Panc1 (cell line): ENCODE results near the gene GRIK3. TPM values are rescaled to one million over a fixed set of nuclear protein-coding genes. Genes with fewer than 3 reads are reported as not detected.

ENCODE experiments used
- ATAC-seq: fragments of 200-7000 bp; cut with Tn5 transposase; 2 replicates; pipeline ENCODE4 v1.9.1; 2020; ENCODE audit warnings: mild to moderate bottlenecking, moderate library complexity
- BruUV-seq: library from RNA; stranded (reverse); fragments of 400-500 nt; replicated peaks from 2 replicates; lab custom pipeline; 2021; lab: Mats Ljungman, UMichigan
- CTCF ChIA-PET: fragments of 300-600 bp; sonication (Branson Sonifier 250); formaldehyde crosslinking; loops from one replicate; lab custom pipeline; 2022; ENCODE audit warnings: antibody characterized with exemption; lab: Charles Lee
- POLR2A ChIA-PET: fragments of 300-600 bp; sonication (Branson Sonifier 250); formaldehyde crosslinking; loops from one replicate; lab custom pipeline; 2022; ENCODE audit warnings: antibody characterized with exemption; lab: Charles Lee
- DNase-seq: peaks from one replicate; pipeline ENCODE4 v3.0.0-alpha.2; 2010; ENCODE audit warnings: low read depth, low spot score
- H3K27ac ChIP-seq: 2 replicates; pipeline ENCODE4 v1.5.1; 2011; ENCODE audit warnings: mild to moderate bottlenecking, low read length, inconsistent platforms
- H3K27me3 ChIP-seq: fragments of 200-500 bp; sonication (Bioruptor generic); 2 replicates; pipeline ENCODE4 v1.6.0; 2014; ENCODE audit warnings: low read length, inconsistent platforms; ENCODE audit not compliant: control insufficient read depth, insufficient read depth
- H3K36me3 ChIP-seq: fragments of 200-500 bp; sonication (Bioruptor generic); 2 replicates; pipeline ENCODE4 v1.5.1; 2014; ENCODE audit warnings: inconsistent platforms, mild to moderate bottlenecking, low read length, moderate library complexity; ENCODE audit not compliant: control insufficient read depth, insufficient read depth
- H3K4me1 ChIP-seq: 2 replicates; pipeline ENCODE4 v1.5.1; 2011; ENCODE audit warnings: inconsistent platforms, mild to moderate bottlenecking, low read length, moderate library complexity; ENCODE audit not compliant: control insufficient read depth, insufficient read depth
- H3K4me3 ChIP-seq, 2 experiments: 2 replicates each; pipeline ENCODE4 v1.5.1; 2011 to 2012; ENCODE audit warnings: low read depth in 2 of 2, low read length in 2 of 2, mild to moderate bottlenecking in 2 of 2, inconsistent platforms in 1 of 2, moderate library complexity in 1 of 2
- H3K9me3 ChIP-seq: fragments of 200-500 bp; sonication (Bioruptor generic); 2 replicates; pipeline ENCODE4 v1.5.1; 2014; ENCODE audit warnings: low read depth, mild to moderate bottlenecking, inconsistent platforms, low read length, moderate library complexity; ENCODE audit not compliant: control insufficient read depth, insufficient read depth
- CTCF ChIP-seq: fragments of 450-650 bp; IDR thresholded peaks from 2 replicates; pipeline ENCODE4 v1.5.1; 2017; ENCODE audit warnings: mild to moderate bottlenecking
- REST ChIP-seq, 2 experiments: IDR thresholded peaks; 2 replicates each; pipeline ENCODE4 v1.6.1; 2011 to 2012; ENCODE audit warnings: low read depth in 2 of 2, control low read depth in 1 of 2, low read length in 1 of 2, mild to moderate bottlenecking in 1 of 2, moderate library complexity in 1 of 2; ENCODE audit not compliant: insufficient read depth in 1 of 2
- SIN3A ChIP-seq: IDR thresholded peaks from 2 replicates; pipeline ENCODE4 v1.6.1; 2012; ENCODE audit warnings: low read depth, mild to moderate bottlenecking, low read length, moderate library complexity, borderline replicate concordance; ENCODE audit not compliant: insufficient read depth
- TCF7L2 ChIP-seq: IDR thresholded peaks from 2 replicates; pipeline ENCODE4 v1.6.1; 2011; ENCODE audit warnings: mild to moderate bottlenecking, low read depth, low read length, inconsistent platforms
- in situ Hi-C: cut with HindIII; loops from 2 replicates; pipeline ENCODE4 v1.10.0; 2016; ENCODE audit warnings: low sequenced_read_pairs, low pct_unique_long_range_greater_than_20kb
- intact Hi-C: fragments of 100-400 bp; cut with micrococcal nuclease; formaldehyde crosslinking; loops from one replicate; pipeline ENCODE4 v1.10.0; 2022; ENCODE audit not compliant: unreplicated experiment
- total RNA-seq: library from RNA; stranded (reverse); gene quantifications from one replicate; pipeline ENCODE4 v1.2.1, GENCODE V29; 2021; ENCODE audit not compliant: unreplicated experiment

The GRIK3 gene
- total RNA-seq, 1 experiment from 2014 or later, result not detected

GRCh38 chr1:37001703-37002102 is 32.6 kb downstream of the GRIK3 start:
- CTCF ChIA-PET, result no interaction called here
- TF ChIP-seq REST (IDR thresholded peaks at IDR 0.05; ENCODE audit: insufficient read depth in 1 of 2, low read depth in 2 of 2, low read length in 1 of 2) (no peak), CTCF (no peak), SIN3A (no peak)
- no peak for ATAC-seq

GRCh38 chr1:36996106-36996505 is 38.2 kb downstream of the GRIK3 start:
- ATAC-seq, result no peak
- in situ Hi-C loops, result no loop called here
- no peak for DNase-seq
- no TSS peak for BruUV-seq
- H3K36me3 ChIP-seq, result no peaks in the 10 kb centered on the region
- H3K4me1 ChIP-seq, result no peaks in the 10 kb centered on the region
- H3K27me3 ChIP-seq, result peaks cover 5% of the 10 kb centered on the region; the same call in 1 of the 2 replicates
- H3K9me3 ChIP-seq, result no peaks in the 10 kb centered on the region
- TF ChIP-seq REST (IDR thresholded peaks at IDR 0.05; ENCODE audit: insufficient read depth in 1 of 2, low read depth in 2 of 2, low read length in 1 of 2) (no peak), SIN3A (no peak), CTCF (no peak), TCF7L2 (no peak)
- CTCF ChIA-PET, result no interaction called here
- POLR2A ChIA-PET, result no interaction called here
- no peak overlapping the region for H3K27ac ChIP-seq
- intact Hi-C loops, result no loop called here
- H3K4me3 ChIP-seq, result no peak overlapping the region

More at GRCh38 chr1:37001703-37002102, 32.6 kb downstream of the GRIK3 start:
- POLR2A ChIA-PET, result no interaction called here
- BruUV-seq, result no TSS peak
- in situ Hi-C loops (no loop called here), intact Hi-C loops (no loop called here)
- Histone ChIP-seq H3K4me3 (no peak overlapping the region), H3K27me3 (peaks cover 8% of the 10 kb centered on the region), H3K36me3 (no peaks in the 10 kb centered on the region), H3K27ac (no peak overlapping the region), H3K4me1 (no peaks in the 10 kb centered on the region), H3K9me3 (no peaks in the 10 kb centered on the region)
- no peak for DNase-seq
